H1 (cell line): ENCODE measurements around the gene TBL2. TPM values are rescaled to one million over a fixed set of nuclear protein-coding genes. Genes with fewer than 3 reads are reported as not detected.

Source experiments
- ASH2L ChIP-seq: fragments of 200-600, 300-600 bp; sonication (generic); IDR thresholded peaks from one replicate; pipeline ENCODE4 v1.7.1; 2017; ENCODE audit warnings: low read length
- CBX8 ChIP-seq: fragments of 300-800, 300-1000 bp; sonication (generic); IDR thresholded peaks from 2 replicates; pipeline ENCODE4 v1.7.1; 2016; ENCODE audit warnings: low read depth, low read length, borderline replicate concordance
- E2F6 ChIP-seq: IDR thresholded peaks from 2 replicates; pipeline ENCODE4 v1.6.1; 2012; ENCODE audit warnings: inconsistent platforms
- SP1 ChIP-seq: IDR thresholded peaks from 2 replicates; pipeline ENCODE4 v1.6.1; 2011; ENCODE audit warnings: low read depth, low read length
- YY1 ChIP-seq: IDR thresholded peaks from 2 replicates; pipeline ENCODE4 v1.6.1; 2011; ENCODE audit warnings: low read depth, mild to moderate bottlenecking, low read length
- ZNF274 ChIP-seq: IDR thresholded peaks from 2 replicates; pipeline ENCODE4 v1.7.0; 2012; ENCODE audit warnings: low read length, borderline replicate concordance; ENCODE audit errors: extremely low read depth
- polyA plus RNA-seq, 7 experiments: library from polyadenylated mRNA; depleted of rRNA in 3 of 7; stranded (reverse) in 5 of 7; unstranded in 2 of 7; fragments of >200 nt in 5 of 7; fragments of 200-250 nt in 2 of 7; gene quantifications; 1 replicate in 5 of 7; 2 replicates in 1 of 7; 4 replicates in 1 of 7; pipeline versions ENCODE4 v1.2.1 to v1.2.3, GENCODE V29; 2011 to 2013; ENCODE audit warnings: missing spikeins in 2 of 7, mixed read lengths in 2 of 7
- total RNA-seq: library from RNA; stranded (reverse); fragmentation: NEBNext Ultra II Directional; extraction: Animal tissue kit (Norgen Biotek cat#: 25700); gene quantifications from 2 replicates; pipeline ENCODE4 v1.2.1, GENCODE V29; 2021
- TF ChIP-seq, protein P1 (sequence below): IDR thresholded peaks from 2 replicates; pipeline ENCODE4 v1.6.1; 2012; ENCODE audit warnings: low read length, inconsistent platforms
- TF ChIP-seq, protein P2 (sequence below), 3 experiments: IDR thresholded peaks; 1 replicate in 2 of 3; 2 replicates in 1 of 3; pipeline versions ENCODE4 v1.5.1 to v1.6.1; 2011; ENCODE audit warnings: low read length in 3 of 3, mild to moderate bottlenecking in 3 of 3, inconsistent platforms in 2 of 3, low read depth in 1 of 3, moderate library complexity in 1 of 3; ENCODE audit not compliant: insufficient read depth in 1 of 3; ENCODE audit errors: control extremely low read depth in 1 of 3

Gene TBL2
- total and polyA plus RNA-seq, 2 of the 8 experiments (the other 6 are each of a cell fraction or from before 2014, with no cell fraction given), result 25.8 to 29.7 TPM

DNA sequence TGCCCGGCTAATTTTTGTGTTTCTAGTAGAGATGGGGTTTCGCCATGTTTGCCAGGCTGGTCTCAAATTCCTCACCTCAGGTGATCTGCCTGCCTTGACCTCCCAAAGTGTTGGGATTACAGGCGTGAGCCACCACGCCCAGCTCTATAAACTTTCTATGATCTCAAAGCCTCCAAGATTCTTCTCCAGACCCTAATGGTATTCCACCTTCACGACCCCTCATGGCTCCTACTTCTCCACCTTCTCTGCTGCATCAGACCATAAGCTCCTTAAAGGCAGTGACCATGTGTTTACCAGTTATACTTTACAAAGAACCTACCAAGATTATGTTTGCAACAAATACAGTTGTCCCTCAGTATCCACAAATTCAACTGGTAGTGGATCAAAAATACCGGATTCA, 46.2 kb downstream of the TBL2 start (continued):
- TF ChIP-seq, protein P1, sequence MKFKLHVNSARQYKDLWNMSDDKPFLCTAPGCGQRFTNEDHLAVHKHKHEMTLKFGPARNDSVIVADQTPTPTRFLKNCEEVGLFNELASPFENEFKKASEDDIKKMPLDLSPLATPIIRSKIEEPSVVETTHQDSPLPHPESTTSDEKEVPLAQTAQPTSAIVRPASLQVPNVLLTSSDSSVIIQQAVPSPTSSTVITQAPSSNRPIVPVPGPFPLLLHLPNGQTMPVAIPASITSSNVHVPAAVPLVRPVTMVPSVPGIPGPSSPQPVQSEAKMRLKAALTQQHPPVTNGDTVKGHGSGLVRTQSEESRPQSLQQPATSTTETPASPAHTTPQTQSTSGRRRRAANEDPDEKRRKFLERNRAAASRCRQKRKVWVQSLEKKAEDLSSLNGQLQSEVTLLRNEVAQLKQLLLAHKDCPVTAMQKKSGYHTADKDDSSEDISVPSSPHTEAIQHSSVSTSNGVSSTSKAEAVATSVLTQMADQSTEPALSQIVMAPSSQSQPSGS, result no peak
- TF ChIP-seq YY1 (no peak), ZNF274 (no peak), SP1 (no peak), ASH2L (no peak), E2F6 (no peak), CBX8 (no peak)
- TF ChIP-seq, protein P2, sequence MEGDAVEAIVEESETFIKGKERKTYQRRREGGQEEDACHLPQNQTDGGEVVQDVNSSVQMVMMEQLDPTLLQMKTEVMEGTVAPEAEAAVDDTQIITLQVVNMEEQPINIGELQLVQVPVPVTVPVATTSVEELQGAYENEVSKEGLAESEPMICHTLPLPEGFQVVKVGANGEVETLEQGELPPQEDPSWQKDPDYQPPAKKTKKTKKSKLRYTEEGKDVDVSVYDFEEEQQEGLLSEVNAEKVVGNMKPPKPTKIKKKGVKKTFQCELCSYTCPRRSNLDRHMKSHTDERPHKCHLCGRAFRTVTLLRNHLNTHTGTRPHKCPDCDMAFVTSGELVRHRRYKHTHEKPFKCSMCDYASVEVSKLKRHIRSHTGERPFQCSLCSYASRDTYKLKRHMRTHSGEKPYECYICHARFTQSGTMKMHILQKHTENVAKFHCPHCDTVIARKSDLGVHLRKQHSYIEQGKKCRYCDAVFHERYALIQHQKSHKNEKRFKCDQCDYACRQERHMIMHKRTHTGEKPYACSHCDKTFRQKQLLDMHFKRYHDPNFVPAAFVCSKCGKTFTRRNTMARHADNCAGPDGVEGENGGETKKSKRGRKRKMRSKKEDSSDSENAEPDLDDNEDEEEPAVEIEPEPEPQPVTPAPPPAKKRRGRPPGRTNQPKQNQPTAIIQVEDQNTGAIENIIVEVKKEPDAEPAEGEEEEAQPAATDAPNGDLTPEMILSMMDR (IDR thresholded peaks at IDR 0.05; ENCODE audit: control extremely low read depth in 1 of 3, insufficient read depth in 1 of 3, low read depth in 1 of 3, low read length in 3 of 3), result no peak
- TF ChIP-seq, all 59 proteins: peak for 0
